Hepatic stellate cell (primary cell): Measurements from ENCODE around the gene MSL1.

Source experiments
- DNase-seq: peaks from one replicate; pipeline ENCODE4 v3.0.0; 2011; ENCODE audit warnings: low spot score

MSL1 gene

GRCh38 chr17:40121181-40122135, at the start of gene MSL1:
MSL1 (plus strand) TSS chr17:40121971; CDS start chr17:40122613, 642 bp downstream.
- peak; percentile 94 for DNase-seq

- no peak for DNase-seq
These were observed 49.6 kb upstream of the MSL1 start for GRCh38 chr17:40072040-40072734.

- no peak for DNase-seq
These were observed 48.9 kb upstream of the MSL1 start for GRCh38 chr17:40072735-40073346.

- DNase-seq: no peak
These were observed 48.2 kb upstream of the MSL1 start for GRCh38 chr17:40073454-40074174.

GRCh38 chr17:40074175-40074512, 47.6 kb upstream of the MSL1 start:
- no peak for DNase-seq

GRCh38 chr17:40074871-40075200, 46.9 kb upstream of the MSL1 start:
- DNase-seq: no peak

- DNase-seq: peak; percentile 72
These were observed 46.4 kb upstream of the MSL1 start for GRCh38 chr17:40075201-40075941.

- DNase-seq: no peak
These were observed 45.8 kb upstream of the MSL1 start for GRCh38 chr17:40075942-40076498.

GRCh38 chr17:40076591-40076990, 45.2 kb upstream of the MSL1 start:
- DNase-seq: no peak

GRCh38 chr17:40079545-40079944, 42.2 kb upstream of the MSL1 start:
- DNase-seq: no peak

GRCh38 chr17:40084477-40084876, 37.3 kb upstream of the MSL1 start:
- DNase-seq: no peak

- DNase-seq: peak; percentile 69
These were observed 35.4 kb upstream of the MSL1 start for GRCh38 chr17:40086150-40087044.

GRCh38 chr17:40087049-40087794, 34.5 kb upstream of the MSL1 start:
- DNase-seq: no peak

GRCh38 chr17:40087903-40088718, 33.7 kb upstream of the MSL1 start:
- DNase-seq: no peak

- DNase-seq: no peak
These were observed 32.5 kb upstream of the MSL1 start for GRCh38 chr17:40089077-40089895.

GRCh38 chr17:40090237-40091119, 31.3 kb upstream of the MSL1 start:
- DNase-seq: no peak
